HG02798 (cell line): ENCODE data around the gene NCAM1.

Experiments
- ATAC-seq: cut with Tn5 transposase; IDR thresholded peaks from one replicate; pipeline ENCODE4 v1.9.1; 2021; ENCODE audit warnings: mild to moderate bottlenecking; ENCODE audit not compliant: unreplicated experiment, poor library complexity

Gene NCAM1

GRCh38 chr11:113269096-113269495 is 307.9 kb downstream of the NCAM1 start:
- ATAC-seq: no peak

GRCh38 chr11:113269636-113270035 is 308.4 kb downstream of the NCAM1 start:
- ATAC-seq: no peak

- ATAC-seq: no peak
Measured at GRCh38 chr11:113270080-113270479, 308.9 kb downstream of the NCAM1 start.

GRCh38 chr11:113271551-113272245 is 310.5 kb downstream of the NCAM1 start:
- no peak for ATAC-seq

GRCh38 chr11:113272281-113272680 is 311.1 kb downstream of the NCAM1 start:
- ATAC-seq: no peak

GRCh38 chr11:113272927-113273615 is 311.9 kb downstream of the NCAM1 start:
- ATAC-seq: no peak

GRCh38 chr11:113273720-113274119 is 312.5 kb downstream of the NCAM1 start:
- no peak for ATAC-seq

- no peak for ATAC-seq
Measured at GRCh38 chr11:113274713-113275582, 313.7 kb downstream of the NCAM1 start.

GRCh38 chr11:113275602-113276001 is 314.4 kb downstream of the NCAM1 start:
- no peak for ATAC-seq

- no peak for ATAC-seq
Measured at GRCh38 chr11:113276466-113276865, 315.2 kb downstream of the NCAM1 start.

- ATAC-seq: no peak
Measured at GRCh38 chr11:113277907-113278306, 316.7 kb downstream of the NCAM1 start.

GRCh38 chr11:113278481-113278880 is 317.3 kb downstream of the NCAM1 start:
- ATAC-seq: no peak

GRCh38 chr11:113278925-113279324 is 317.7 kb downstream of the NCAM1 start:
- no peak for ATAC-seq

- ATAC-seq: no peak
Measured at GRCh38 chr11:113279591-113279990, 318.4 kb downstream of the NCAM1 start.

- ATAC-seq: no peak
Measured at GRCh38 chr11:113281052-113281725, 320.0 kb downstream of the NCAM1 start.

- no peak for ATAC-seq
Measured at GRCh38 chr11:113282898-113283437, 321.7 kb downstream of the NCAM1 start.

GRCh38 chr11:113283881-113284280 is 322.7 kb downstream of the NCAM1 start:
- no peak for ATAC-seq

- ATAC-seq: no peak
Measured at GRCh38 chr11:113286009-113286408, 324.8 kb downstream of the NCAM1 start.

- ATAC-seq: no peak
Measured at GRCh38 chr11:113286509-113287497, 325.6 kb downstream of the NCAM1 start.
